GM13977 (cell line): Measurements from ENCODE around the gene P3H1.

Experiments used
- DNase-seq: peaks from one replicate; pipeline ENCODE4 v3.0.0; 2012; ENCODE audit warnings: low spot score
- in situ Hi-C: fragments of 300-500 bp; cut with MboI; formaldehyde crosslinking; loops from one replicate; pipeline ENCODE4 v1.12.0; 2022; ENCODE audit warnings: low sequenced_read_pairs, low pct_unique_long_range_greater_than_20kb, mixed read lengths, inconsistent platforms; ENCODE audit not compliant: unreplicated experiment
- TF ChIP-seq, protein P1 (sequence below): IDR thresholded peaks from 2 replicates; pipeline ENCODE4 v1.5.1; 2012; ENCODE audit warnings: mild to moderate bottlenecking, control low read depth; ENCODE audit not compliant: insufficient read depth; ENCODE audit errors: extremely low read depth, missing control alignments

The P3H1 gene

DNA sequence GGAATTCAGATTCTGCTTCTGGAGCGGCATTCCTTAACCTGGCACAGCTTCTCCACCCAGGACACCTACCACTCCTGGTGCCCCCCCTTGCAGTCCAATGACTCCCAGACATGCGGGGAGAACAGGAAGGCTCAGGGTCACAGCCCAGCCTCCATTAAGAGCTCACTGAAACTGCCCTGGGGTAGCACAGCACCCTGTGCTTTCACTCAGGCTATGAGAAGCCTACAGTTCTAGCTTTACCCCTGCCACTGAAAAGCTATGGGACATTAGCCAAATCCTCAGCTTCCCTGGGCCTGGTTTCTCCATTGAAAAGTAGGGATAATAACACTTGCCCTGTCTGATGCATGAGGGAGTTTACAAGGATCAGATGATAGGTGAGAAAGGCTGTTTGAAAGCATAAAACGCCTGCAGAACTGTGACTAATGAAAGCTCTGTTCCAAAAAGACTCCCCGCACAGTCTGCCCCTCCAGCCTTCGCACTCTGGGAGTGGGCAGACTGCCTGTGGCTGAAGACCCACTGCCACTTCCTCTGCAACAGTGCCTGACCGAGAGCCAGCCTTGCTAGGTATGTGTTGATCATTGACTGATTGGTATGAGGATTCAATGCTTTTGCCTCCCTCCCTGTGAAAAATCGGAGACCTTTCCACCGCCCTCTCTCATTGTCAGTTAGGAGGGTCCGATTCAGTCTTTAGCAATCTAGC is 24.1 kb downstream of the P3H1 start:
- DNase-seq = no peak
- in situ Hi-C loops = loop anchor here (10.0 to 25.0 kb wide), 2 partner anchors 168 to 405 kb away; partner anchors contain the start of gene FOXJ3

DNA sequence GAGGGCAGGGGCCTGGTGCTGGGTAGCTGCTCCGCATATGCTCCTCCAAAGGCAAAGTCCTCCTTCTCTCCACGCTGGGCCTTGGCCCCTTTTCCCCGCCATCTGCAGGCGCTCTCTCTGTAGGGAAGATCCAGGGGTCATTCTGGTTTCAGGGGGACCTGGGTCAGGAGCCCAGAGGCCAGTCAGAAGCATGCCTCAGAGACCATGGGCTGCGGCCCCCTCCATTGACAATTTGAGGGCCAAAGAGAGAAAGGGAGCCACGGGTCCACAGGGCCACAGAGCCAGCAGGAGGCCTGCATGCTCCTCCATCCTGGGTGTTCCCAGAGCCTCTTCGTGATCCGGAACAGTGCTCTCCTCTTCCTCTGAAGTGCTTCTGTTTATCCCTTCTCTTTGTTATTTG is 24.7 kb downstream of the P3H1 start:
- TF ChIP-seq, protein P1, sequence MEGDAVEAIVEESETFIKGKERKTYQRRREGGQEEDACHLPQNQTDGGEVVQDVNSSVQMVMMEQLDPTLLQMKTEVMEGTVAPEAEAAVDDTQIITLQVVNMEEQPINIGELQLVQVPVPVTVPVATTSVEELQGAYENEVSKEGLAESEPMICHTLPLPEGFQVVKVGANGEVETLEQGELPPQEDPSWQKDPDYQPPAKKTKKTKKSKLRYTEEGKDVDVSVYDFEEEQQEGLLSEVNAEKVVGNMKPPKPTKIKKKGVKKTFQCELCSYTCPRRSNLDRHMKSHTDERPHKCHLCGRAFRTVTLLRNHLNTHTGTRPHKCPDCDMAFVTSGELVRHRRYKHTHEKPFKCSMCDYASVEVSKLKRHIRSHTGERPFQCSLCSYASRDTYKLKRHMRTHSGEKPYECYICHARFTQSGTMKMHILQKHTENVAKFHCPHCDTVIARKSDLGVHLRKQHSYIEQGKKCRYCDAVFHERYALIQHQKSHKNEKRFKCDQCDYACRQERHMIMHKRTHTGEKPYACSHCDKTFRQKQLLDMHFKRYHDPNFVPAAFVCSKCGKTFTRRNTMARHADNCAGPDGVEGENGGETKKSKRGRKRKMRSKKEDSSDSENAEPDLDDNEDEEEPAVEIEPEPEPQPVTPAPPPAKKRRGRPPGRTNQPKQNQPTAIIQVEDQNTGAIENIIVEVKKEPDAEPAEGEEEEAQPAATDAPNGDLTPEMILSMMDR = no peak
- no peak for DNase-seq
- in situ Hi-C loops = loop anchor here (10.0 to 25.0 kb wide), 2 partner anchors 167 to 405 kb away; partner anchors contain the start of gene FOXJ3

More for the DNA sequence above, 24.1 kb downstream of the P3H1 start:
- TF ChIP-seq, protein P1 = no peak

DNA sequence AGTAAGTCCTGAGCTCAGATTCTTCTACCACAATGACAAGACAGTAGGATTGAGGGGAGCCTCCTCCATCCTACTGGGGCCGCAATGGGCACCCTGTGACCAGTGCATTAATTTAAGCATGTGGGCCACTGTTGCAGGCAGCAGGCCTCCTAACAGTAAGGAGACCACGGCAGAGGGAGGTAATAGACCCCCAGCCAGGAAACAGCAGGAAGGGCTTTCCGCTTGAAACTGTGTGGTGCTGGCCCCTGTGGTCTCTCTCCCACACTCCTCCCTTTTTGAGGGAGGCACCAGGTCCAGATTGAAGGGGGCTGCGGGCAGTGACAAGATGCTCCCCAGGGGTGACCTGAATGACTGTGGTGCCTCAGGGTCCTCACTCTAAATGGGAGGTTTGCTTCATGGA is 25.1 kb downstream of the P3H1 start:
- TF ChIP-seq, protein P1 = no peak
- no peak for DNase-seq
- in situ Hi-C loops = loop anchor here (10.0 to 25.0 kb wide), 2 partner anchors 167 to 404 kb away; partner anchors contain the start of gene FOXJ3

DNA sequence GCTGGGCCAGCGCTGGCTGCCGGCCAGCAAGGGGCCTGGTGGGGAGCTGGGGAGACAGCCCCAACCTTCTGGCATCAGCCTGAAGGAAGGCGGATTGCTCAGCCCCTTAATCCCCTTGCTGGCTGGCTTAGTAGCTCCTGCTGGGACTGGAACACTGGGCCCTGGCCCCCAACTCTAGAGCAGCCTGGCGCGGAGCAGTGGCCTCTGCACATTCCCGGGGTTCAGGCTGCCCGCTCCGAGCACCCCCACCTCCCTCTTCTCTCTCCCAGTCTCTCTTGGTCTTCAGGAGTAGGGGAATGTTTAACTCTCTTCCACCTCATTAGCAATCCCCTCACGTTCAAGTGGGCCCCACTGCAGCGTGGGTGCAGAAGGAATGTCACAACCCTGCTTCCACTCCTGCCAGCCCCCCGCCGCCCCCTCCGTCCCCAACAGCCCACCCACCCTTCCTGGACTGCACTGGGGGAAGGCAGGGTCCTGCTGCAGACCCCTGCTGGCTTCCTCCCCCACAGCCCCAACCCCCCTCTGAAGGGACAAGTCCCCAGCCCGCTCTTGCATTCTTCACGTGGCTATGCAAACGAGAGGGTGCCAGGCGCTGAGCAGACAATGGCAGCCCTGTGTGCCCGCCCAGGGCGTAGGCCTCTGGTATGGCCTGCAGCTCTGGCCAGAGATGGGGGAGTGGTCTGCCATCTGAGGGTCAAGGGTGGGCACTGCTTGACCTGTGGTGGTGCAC is 25.8 kb downstream of the P3H1 start:
- TF ChIP-seq, protein P1 = no peak
- no peak for DNase-seq
- in situ Hi-C loops = loop anchor here (10.0 to 25.0 kb wide), 2 partner anchors 166 to 404 kb away; partner anchors contain the start of gene FOXJ3

DNA sequence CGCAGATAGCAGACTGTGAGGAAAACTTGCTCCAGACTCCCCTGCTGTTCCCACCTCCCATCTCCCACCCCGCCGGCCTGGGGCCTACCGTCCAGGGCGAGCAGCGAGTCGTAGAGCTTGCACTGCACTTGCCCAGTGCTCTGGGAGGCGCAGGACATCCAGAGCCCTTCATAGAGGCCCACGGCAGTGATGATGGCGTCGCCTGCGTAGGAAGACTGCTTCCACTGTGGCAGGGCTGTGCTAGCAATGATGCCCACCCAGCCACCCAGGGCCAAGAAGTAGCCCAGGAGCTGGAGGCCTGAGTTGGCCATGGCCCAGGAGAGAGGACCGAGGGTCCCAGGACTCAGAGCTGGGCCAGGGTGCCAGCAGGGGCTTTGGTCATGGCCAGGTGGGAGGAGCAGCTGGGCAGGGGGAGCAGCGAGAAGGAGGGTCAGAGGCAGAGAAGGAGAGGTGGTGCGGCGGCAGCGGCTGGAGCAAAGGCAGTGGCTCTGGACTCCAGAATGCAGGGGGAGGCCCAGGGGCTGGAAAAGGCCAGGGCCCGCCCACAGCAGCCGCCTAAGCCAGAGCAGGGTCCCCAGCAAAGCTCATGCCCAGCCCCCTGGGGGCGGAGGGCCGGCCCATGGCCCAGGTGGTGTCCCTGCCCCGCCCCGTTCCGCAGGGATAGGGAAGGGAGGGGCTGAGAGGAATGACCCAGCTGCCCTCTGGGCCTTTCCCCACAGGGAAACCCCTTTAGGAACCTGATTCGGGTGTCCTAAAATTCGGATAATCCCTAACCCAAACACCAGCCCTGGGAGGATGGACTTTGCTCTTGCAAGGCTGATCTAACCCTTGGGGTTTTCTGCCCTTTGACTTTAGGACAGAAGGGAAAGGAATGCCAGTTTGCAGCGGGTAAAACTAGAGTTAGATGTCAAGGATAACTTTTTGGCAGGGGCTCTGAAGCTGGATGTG is 26.8 kb downstream of the P3H1 start, which contains the start of gene CLDN19:
Gene CLDN19, minus strand, starts transcription at position 484 of the 948 bp plus-strand sequence. Its CDS starts 173 bp downstream, at position 311.
- no peak for DNase-seq
- in situ Hi-C loops = loop anchor here (10.0 to 25.0 kb wide), 2 partner anchors 165 to 403 kb away; partner anchors contain the start of gene FOXJ3
- TF ChIP-seq, protein P1 = no peak
